SK-N-SH treated with all-trans-retinoic acid at 6 μM for 48 hours (cell line): Measurements from ENCODE around the gene RRAD.

ENCODE experiments used
- ARNTL ChIP-seq: fragments of 450-650 bp; formaldehyde crosslinking; IDR thresholded peaks from 2 replicates; pipeline ENCODE4 v1.5.0; 2020; ENCODE audit warnings: low read depth, mild to moderate bottlenecking, moderate library complexity, borderline replicate concordance
- TF ChIP-seq, protein P1 (sequence below): fragments of 250-450 bp; sonication (Bioruptor Pico); IDR thresholded peaks from 2 replicates; pipeline ENCODE4 v1.5.1; 2020; ENCODE audit warnings: low read depth, mild to moderate bottlenecking, moderate library complexity

DNA sequence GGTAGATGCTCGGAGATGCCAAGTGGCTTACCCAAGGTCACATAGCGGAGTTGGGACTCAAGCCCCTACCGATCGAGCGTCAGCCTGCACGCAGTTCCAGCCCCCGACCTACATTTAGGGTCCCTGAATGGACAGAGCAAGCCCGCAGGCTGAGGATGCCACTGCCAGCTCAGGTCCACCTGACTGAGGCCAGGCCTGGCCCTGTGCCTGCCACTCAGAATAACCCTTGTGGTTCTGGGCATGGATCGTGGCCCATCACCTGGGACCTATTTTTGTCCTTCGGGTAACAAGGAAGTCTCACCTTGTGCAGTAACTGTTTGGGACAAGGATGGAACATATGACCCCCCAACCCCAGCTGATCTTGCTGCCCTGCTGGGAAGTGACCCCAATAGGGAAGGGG, 23.7 kb downstream of the RRAD start:
- TF ChIP-seq, protein P1, sequence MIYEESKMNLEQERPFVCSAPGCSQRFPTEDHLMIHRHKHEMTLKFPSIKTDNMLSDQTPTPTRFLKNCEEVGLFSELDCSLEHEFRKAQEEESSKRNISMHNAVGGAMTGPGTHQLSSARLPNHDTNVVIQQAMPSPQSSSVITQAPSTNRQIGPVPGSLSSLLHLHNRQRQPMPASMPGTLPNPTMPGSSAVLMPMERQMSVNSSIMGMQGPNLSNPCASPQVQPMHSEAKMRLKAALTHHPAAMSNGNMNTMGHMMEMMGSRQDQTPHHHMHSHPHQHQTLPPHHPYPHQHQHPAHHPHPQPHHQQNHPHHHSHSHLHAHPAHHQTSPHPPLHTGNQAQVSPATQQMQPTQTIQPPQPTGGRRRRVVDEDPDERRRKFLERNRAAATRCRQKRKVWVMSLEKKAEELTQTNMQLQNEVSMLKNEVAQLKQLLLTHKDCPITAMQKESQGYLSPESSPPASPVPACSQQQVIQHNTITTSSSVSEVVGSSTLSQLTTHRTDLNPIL (CRISPR knock-in tag), result no peak
- TF ChIP-seq ARNTL (CRISPR knock-in tag), result no peak
